GM08714 (cell line): ENCODE measurements around the gene ZC3H12D.
A peak's percentile ranks its signal among the peaks of the same experiment; 100 is the strongest.

Experiments used
- H3K4me3 ChIP-seq: fragments of 200-500 bp; sonication (Bioruptor generic); 2 replicates; pipeline ENCODE4 v1.5.1; 2014; ENCODE audit warnings: mild to moderate bottlenecking, low read length, inconsistent platforms
- ZNF274 ChIP-seq: IDR thresholded peaks from 2 replicates; pipeline ENCODE4 v1.6.1; 2012; ENCODE audit warnings: mild to moderate bottlenecking, low read depth, low read length

Gene ZC3H12D

GRCh38 chr6:149493761-149494320, 9.0 kb upstream of the ZC3H12D start:
- no peak overlapping the region for H3K4me3 ChIP-seq
- TF ChIP-seq ZNF274: no peak

- no peak for TF ChIP-seq ZNF274
- H3K4me3 ChIP-seq: no peak overlapping the region
Observed at GRCh38 chr6:149492798-149493343, 8.1 kb upstream of the ZC3H12D start.

- TF ChIP-seq ZNF274: no peak
- no peak overlapping the region for H3K4me3 ChIP-seq
Observed at GRCh38 chr6:149489967-149490366, 5.2 kb upstream of the ZC3H12D start.

- H3K4me3 ChIP-seq: no peak overlapping the region
- no peak for TF ChIP-seq ZNF274
Observed at GRCh38 chr6:149488815-149489214, 4.0 kb upstream of the ZC3H12D start.

GRCh38 chr6:149487316-149487715, 2.5 kb upstream of the ZC3H12D start:
- no peak for TF ChIP-seq ZNF274
- no peak overlapping the region for H3K4me3 ChIP-seq

GRCh38 chr6:149483849-149484655, 762 bp downstream of the ZC3H12D start:
- no peak for TF ChIP-seq ZNF274
- H3K4me3 ChIP-seq: peak overlapping the region; percentile 94

- TF ChIP-seq ZNF274: no peak
- H3K4me3 ChIP-seq: peak overlapping the region; percentile 94
Observed at GRCh38 chr6:149483334-149483725, 1.5 kb downstream of the ZC3H12D start.

- peak overlapping the region; percentile 94 for H3K4me3 ChIP-seq
- TF ChIP-seq ZNF274: no peak
Observed at GRCh38 chr6:149482545-149483333, 2.1 kb downstream of the ZC3H12D start.

- TF ChIP-seq ZNF274: no peak
- peak overlapping the region; percentile 94; the same call in 1 of the 2 replicates for H3K4me3 ChIP-seq
Observed at GRCh38 chr6:149480502-149481280, 4.1 kb downstream of the ZC3H12D start.

- no peak for TF ChIP-seq ZNF274
- no peak overlapping the region for H3K4me3 ChIP-seq
Observed at GRCh38 chr6:149478631-149479314, 6.0 kb downstream of the ZC3H12D start.

- H3K4me3 ChIP-seq: no peak overlapping the region
- TF ChIP-seq ZNF274: no peak
Observed at GRCh38 chr6:149477544-149477943, 7.3 kb downstream of the ZC3H12D start.

- no peak for TF ChIP-seq ZNF274
- no peak overlapping the region for H3K4me3 ChIP-seq
Observed at GRCh38 chr6:149476789-149477455, 7.9 kb downstream of the ZC3H12D start.
